Suprapubic skin (tissue), 4 donors: Measurements from ENCODE around the gene ZCCHC4. TPM values are rescaled to one million over a fixed set of nuclear protein-coding genes. Genes with fewer than 3 reads are reported as not detected.

ENCODE experiments used
- DNase-seq, 2 donors: peaks; one replicate each; pipeline ENCODE4 v3.0.0-alpha.2; 2019; ENCODE audit warnings: low spot score in 2 of 2
- H3K27ac ChIP-seq: fragments of 200-600 bp; sonication (generic); one replicate; pipeline ENCODE4 v1.5.1; 2019
- H3K27me3 ChIP-seq: fragments of 200-600 bp; sonication (generic); one replicate; pipeline ENCODE4 v1.5.1; 2019
- H3K36me3 ChIP-seq: fragments of 200-600 bp; sonication (generic); one replicate; pipeline ENCODE4 v1.5.1; 2019
- H3K4me1 ChIP-seq: fragments of 200-600 bp; sonication (generic); one replicate; pipeline ENCODE4 v1.5.1; 2019
- H3K4me3 ChIP-seq: fragments of 200-600 bp; sonication (generic); one replicate; pipeline ENCODE4 v1.5.1; 2019; ENCODE audit warnings: mild to moderate bottlenecking
- H3K9me3 ChIP-seq: fragments of 200-600 bp; sonication (generic); one replicate; pipeline ENCODE4 v1.5.1; 2019
- CTCF ChIP-seq, 2 donors: fragments of 200-600 bp in 1 of 2; fragments of 450-650 bp in 1 of 2; sonication (generic) in 1 of 2; IDR thresholded peaks; one replicate each; pipeline ENCODE4 v1.5.1; 2016 to 2019; ENCODE audit warnings: antibody characterized with exemption in 2 of 2, mild to moderate bottlenecking in 1 of 2, moderate library complexity in 1 of 2
- EP300 ChIP-seq: sonication (generic); formaldehyde crosslinking; IDR thresholded peaks from one replicate; pipeline ENCODE4 v1.6.1; 2017; ENCODE audit warnings: antibody characterized with exemption
- POLR2A ChIP-seq, 2 donors: fragments of 450-650 bp; IDR thresholded peaks; one replicate each; pipeline ENCODE4 v1.6.1; 2017; ENCODE audit warnings: antibody characterized with exemption in 2 of 2, mild to moderate bottlenecking in 2 of 2, moderate library complexity in 2 of 2
- POLR2AphosphoS5 ChIP-seq, 3 donors: sonication (generic); formaldehyde crosslinking; IDR thresholded peaks; one replicate each; pipeline ENCODE4 v1.6.1; 2017; ENCODE audit warnings: antibody characterized with exemption in 3 of 3
- WGBS: methylation state at CpG from one replicate; pipeline ENCODE4 v1.1.5; 2018; 5-methylcytosine and 5-hydroxymethylcytosine counted together
- total RNA-seq, 4 donors: library from RNA; depleted of rRNA; stranded (reverse); fragments of >200 nt; gene quantifications; one replicate each; pipeline ENCODE4 v1.1.0, GENCODE V29; 2016

ZCCHC4 gene
- total RNA-seq, 4 donors from 2014 or later, result 7.2 to 20.0 (median 11.2) TPM

- Histone ChIP-seq H3K36me3 (no peaks in the 10 kb centered on the region), H3K27me3 (no peaks in the 10 kb centered on the region), H3K4me3 (no peak overlapping the region), H3K4me1 (peaks cover 8% of the 10 kb centered on the region), H3K9me3 (no peaks in the 10 kb centered on the region), H3K27ac (no peak overlapping the region)
- no peak for TF ChIP-seq POLR2A (IDR thresholded peaks at IDR 0.05)
- 84% methylated on average over 7 of the region's 7 CpGs for WGBS
- DNase-seq, result no peak
Observed at GRCh38 chr4:25308761-25309160, 3.8 kb upstream of the ZCCHC4 start.

GRCh38 chr4:25310066-25310802 is 2.3 kb upstream of the ZCCHC4 start:
- DNase-seq, result no peak
- no peaks in the 10 kb centered on the region for H3K9me3 ChIP-seq
- H3K36me3 ChIP-seq, result no peaks in the 10 kb centered on the region
- peaks cover 8% of the 10 kb centered on the region for H3K4me1 ChIP-seq
- no peaks in the 10 kb centered on the region for H3K27me3 ChIP-seq
- H3K27ac ChIP-seq, result no peak overlapping the region
- H3K4me3 ChIP-seq, result no peak overlapping the region
- 59% methylated on average over 4 of the region's 4 CpGs for WGBS
- TF ChIP-seq POLR2A (IDR thresholded peaks at IDR 0.05) (no peak), CTCF (IDR thresholded peaks at IDR 0.05) (no peak), POLR2AphosphoS5 (IDR thresholded peaks at IDR 0.05) (no peak), EP300 (no peak)

- 96% methylated on average over 1 of the region's 1 CpG for WGBS
- Histone ChIP-seq H3K27me3 (no peaks in the 10 kb centered on the region), H3K9me3 (no peaks in the 10 kb centered on the region), H3K36me3 (peaks cover 2% of the 10 kb centered on the region), H3K27ac (no peak overlapping the region), H3K4me3 (no peak overlapping the region), H3K4me1 (peaks cover 8% of the 10 kb centered on the region)
- no peak for DNase-seq
- TF ChIP-seq EP300 (no peak), POLR2A (IDR thresholded peaks at IDR 0.05) (no peak), CTCF (IDR thresholded peaks at IDR 0.05) (no peak), POLR2AphosphoS5 (IDR thresholded peaks at IDR 0.05) (no peak)
Observed at GRCh38 chr4:25310803-25311166, 1.8 kb upstream of the ZCCHC4 start.

- 10% methylated on average over 23 of the region's 23 CpGs for WGBS
- Histone ChIP-seq H3K27me3 (no peaks in the 10 kb centered on the region), H3K27ac (peak overlapping the region; percentile 81), H3K9me3 (no peaks in the 10 kb centered on the region), H3K36me3 (peaks cover 15% of the 10 kb centered on the region), H3K4me1 (peaks cover 8% of the 10 kb centered on the region), H3K4me3 (peak overlapping the region; percentile 84)
- no peak for DNase-seq
- TF ChIP-seq EP300, result no peak
- no peak for TF ChIP-seq CTCF (IDR thresholded peaks at IDR 0.05)
- TF ChIP-seq POLR2A (IDR thresholded peaks at IDR 0.05), result no peak
- no peak for TF ChIP-seq POLR2AphosphoS5 (IDR thresholded peaks at IDR 0.05)
Observed at GRCh38 chr4:25313201-25313895, 774 bp downstream of the ZCCHC4 start.

GRCh38 chr4:25320336-25320735 is 7.8 kb downstream of the ZCCHC4 start:
- Histone ChIP-seq H3K9me3 (no peaks in the 10 kb centered on the region), H3K36me3 (peaks cover 41% of the 10 kb centered on the region), H3K4me1 (no peaks in the 10 kb centered on the region), H3K27me3 (no peaks in the 10 kb centered on the region), H3K27ac (no peak overlapping the region), H3K4me3 (no peak overlapping the region)
- DNase-seq, result no peak
- 81% methylated on average over 2 of the region's 2 CpGs for WGBS
- TF ChIP-seq EP300 (no peak), POLR2A (IDR thresholded peaks at IDR 0.05) (no peak), CTCF (IDR thresholded peaks at IDR 0.05) (no peak), POLR2AphosphoS5 (IDR thresholded peaks at IDR 0.05) (no peak)
